PC-9 (cell line): Measurements from ENCODE around the gene TNS1.

Source experiments
- EZH2 ChIP-seq: fragments of 200-600 bp; sonication (generic); IDR thresholded peaks from 2 replicates; pipeline ENCODE4 v1.8.0; 2017; ENCODE audit warnings: antibody characterized with exemption, low read depth
- TF ChIP-seq, protein P1 (sequence below): fragments of 200-600 bp; sonication (generic); conservative IDR thresholded peaks from 2 replicates; pipeline ENCODE4 v1.6.1; 2017; ENCODE audit warnings: mixed run types, antibody characterized with exemption, mild to moderate bottlenecking, moderate library complexity

DNA sequence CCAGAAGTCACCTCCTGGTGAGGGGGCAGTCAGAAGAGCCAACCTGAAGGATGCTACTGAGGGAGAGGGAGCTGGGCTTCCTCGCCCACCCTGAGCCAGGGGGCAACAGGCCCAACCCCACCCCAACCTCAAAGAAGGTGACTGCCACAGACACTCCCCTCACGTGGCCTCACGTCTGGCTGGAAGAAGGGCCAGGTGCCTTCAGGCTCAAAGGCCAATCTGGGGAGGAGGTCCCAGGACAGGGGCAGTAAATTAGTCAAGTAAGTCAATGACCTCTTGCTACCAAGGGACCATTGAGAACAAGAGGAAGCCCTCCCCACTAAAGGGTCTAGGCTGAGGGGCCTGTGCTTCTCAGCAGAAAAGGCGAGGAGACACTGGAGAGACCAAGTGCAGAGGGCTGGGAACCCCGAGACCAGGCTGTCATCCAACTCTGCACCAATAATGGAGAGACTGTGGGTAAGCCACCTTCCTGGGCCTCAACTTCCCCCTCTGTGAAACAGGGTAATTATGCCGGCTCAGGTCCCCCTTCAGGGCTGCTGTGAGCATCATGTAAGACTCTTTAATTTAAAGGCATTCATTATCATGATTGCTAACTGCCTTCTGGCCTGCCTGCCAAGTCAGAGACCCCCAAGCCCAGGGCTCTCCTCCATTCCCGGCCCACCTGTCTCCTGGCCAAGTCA lies 20.2 kb upstream of the TNS1 start:
- TF ChIP-seq, protein P1, sequence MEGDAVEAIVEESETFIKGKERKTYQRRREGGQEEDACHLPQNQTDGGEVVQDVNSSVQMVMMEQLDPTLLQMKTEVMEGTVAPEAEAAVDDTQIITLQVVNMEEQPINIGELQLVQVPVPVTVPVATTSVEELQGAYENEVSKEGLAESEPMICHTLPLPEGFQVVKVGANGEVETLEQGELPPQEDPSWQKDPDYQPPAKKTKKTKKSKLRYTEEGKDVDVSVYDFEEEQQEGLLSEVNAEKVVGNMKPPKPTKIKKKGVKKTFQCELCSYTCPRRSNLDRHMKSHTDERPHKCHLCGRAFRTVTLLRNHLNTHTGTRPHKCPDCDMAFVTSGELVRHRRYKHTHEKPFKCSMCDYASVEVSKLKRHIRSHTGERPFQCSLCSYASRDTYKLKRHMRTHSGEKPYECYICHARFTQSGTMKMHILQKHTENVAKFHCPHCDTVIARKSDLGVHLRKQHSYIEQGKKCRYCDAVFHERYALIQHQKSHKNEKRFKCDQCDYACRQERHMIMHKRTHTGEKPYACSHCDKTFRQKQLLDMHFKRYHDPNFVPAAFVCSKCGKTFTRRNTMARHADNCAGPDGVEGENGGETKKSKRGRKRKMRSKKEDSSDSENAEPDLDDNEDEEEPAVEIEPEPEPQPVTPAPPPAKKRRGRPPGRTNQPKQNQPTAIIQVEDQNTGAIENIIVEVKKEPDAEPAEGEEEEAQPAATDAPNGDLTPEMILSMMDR, result no peak
- no peak for TF ChIP-seq EZH2
